ENCODE data around the gene STX1B. TPM values are rescaled to one million over a fixed set of nuclear protein-coding genes. Genes with fewer than 3 reads are reported as not detected.
A peak's percentile ranks its signal among the peaks of the same experiment; 100 is the strongest.

Gene STX1B
- total RNA-seq, 4 donors from 2014 or later: 0.34 to 0.40 TPM; not detected in 2

DNA sequence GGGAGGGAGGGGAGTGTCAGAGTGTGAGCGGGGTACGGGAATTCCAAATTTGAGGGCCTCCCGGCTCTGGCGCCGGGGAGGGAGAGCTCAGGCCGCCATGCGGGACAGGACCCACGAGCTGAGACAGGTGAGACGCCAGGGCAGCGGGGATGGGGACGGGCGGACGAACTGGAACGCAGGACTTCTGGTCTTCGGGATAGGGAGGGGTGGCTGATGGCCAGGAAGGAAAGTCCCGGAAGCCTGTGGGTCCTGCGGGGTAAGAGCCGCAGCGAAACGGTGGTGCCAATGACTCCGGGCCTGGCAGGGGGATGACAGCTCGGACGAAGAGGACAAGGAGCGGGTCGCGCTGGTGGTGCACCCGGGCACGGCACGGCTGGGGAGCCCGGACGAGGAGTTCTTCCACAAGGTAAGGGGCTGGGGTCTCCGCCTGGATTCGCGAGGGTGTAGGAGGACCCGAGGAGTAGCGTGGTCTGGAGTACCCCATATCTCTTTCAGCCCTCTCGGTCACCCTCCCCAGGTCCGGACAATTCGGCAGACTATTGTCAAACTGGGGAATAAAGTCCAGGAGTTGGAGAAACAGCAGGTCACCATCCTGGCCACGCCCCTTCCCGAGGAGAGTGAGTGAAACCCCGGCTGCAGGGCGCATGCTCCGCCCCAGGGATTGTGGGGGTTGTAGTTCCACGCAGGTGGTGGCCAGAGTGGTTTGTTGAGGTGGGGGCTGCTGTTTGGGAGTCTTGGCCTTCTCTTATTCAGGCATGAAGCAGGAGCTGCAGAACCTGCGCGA is 23.5 kb upstream of the STX1B start:
- H3K4me3 ChIP-seq (replicated peaks in 1 of 3): peak overlapping the region; percentile 50 to 100 (median 64)
- H3K27me3 ChIP-seq: no peaks in the 10 kb centered on the region
- H3K36me3 ChIP-seq: peaks cover 12 to 13% of the 10 kb centered on the region in 2 donors
- H3K9me3 ChIP-seq: no peaks in the 10 kb centered on the region
- peaks cover 11 to 12% of the 10 kb centered on the region in 2 donors for H3K4me1 ChIP-seq
- intact Hi-C loops (cut with DNase I): no loop called here
- 1% methylated on average over 19 to 47 of the region's 47 CpGs for WGBS, 2 donors
- H3K27ac ChIP-seq: peak overlapping the region; percentile 20 to 95 (median 91)
- TF ChIP-seq, protein P1, sequence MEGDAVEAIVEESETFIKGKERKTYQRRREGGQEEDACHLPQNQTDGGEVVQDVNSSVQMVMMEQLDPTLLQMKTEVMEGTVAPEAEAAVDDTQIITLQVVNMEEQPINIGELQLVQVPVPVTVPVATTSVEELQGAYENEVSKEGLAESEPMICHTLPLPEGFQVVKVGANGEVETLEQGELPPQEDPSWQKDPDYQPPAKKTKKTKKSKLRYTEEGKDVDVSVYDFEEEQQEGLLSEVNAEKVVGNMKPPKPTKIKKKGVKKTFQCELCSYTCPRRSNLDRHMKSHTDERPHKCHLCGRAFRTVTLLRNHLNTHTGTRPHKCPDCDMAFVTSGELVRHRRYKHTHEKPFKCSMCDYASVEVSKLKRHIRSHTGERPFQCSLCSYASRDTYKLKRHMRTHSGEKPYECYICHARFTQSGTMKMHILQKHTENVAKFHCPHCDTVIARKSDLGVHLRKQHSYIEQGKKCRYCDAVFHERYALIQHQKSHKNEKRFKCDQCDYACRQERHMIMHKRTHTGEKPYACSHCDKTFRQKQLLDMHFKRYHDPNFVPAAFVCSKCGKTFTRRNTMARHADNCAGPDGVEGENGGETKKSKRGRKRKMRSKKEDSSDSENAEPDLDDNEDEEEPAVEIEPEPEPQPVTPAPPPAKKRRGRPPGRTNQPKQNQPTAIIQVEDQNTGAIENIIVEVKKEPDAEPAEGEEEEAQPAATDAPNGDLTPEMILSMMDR (IDR thresholded peaks at IDR 0.05): peak in 1 of 6 experiments; percentile 10
- TF ChIP-seq POLR2A (IDR thresholded peaks at IDR 0.05): peak; percentile 35 to 60
- DNase-seq: peak; percentile 92 to 93

DNA sequence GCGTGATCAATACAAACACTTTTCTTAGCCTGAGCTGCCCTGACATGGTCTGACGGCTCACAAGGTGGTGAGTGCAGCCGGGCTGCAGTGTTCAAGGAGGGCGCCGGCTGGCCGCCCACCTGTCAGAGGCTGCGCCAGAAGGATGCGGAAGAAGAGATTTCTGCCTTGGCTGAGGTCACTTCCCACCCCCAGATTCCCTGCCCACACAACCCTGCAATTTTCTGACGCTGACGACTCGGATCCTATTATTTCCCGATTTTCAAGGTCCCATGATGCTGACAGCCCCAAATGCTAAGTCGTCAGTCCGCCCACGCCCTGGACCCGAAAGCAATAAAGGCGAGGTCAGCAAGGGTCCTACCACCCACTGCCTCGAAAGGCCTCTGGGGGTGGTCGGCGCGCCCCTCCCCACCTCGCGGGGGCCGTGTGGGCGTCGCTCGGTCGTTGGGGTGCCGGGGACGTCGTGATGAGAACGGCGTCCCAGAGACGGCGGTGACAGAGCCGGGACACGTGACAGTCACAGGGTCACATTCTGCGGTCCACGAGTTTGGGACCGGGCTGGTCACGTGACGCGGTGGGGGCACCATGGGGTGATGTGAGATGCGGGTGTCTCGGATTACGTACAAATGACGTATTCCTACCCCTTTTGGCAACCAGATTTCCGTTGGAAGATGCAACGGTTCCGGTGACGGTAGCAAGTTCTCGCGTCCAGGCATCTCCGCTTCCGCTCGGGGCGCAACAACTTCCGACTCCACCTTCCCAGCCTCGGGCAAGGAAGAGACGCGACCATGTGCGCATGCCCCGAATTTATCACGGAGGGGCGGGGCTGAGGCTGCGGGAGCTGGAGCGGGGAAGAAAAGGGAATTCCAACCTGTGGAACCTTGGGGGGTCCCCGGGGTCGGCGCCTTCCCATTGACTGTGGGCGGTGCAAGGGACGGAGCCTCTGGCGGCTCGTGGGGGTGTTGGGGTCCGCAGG is 22.6 kb upstream of the STX1B start, which contains the start of gene STX4:
TSS of gene STX4 (plus strand) at position 823 of the 973 bp plus-strand sequence. CDS start 248 bp downstream, outside the sequence.
- intact Hi-C loops (cut with DNase I): no loop called here
- H3K27ac ChIP-seq: peak within 1 kb of the TSS; percentile 91 to 95 (median 95)
- H3K4me3 ChIP-seq (replicated peaks in 1 of 3): peak within 1 kb of the TSS; percentile 50 to 100 (median 89)
- no peaks in the 10 kb centered on the region for H3K27me3 ChIP-seq
- peak; percentile 97 to 98 for DNase-seq
- H3K36me3 ChIP-seq: peaks cover 4% of the 10 kb centered on the region in 2 donors
- H3K9me3 ChIP-seq: no peaks in the 10 kb centered on the region
- peaks cover 11 to 12% of the 10 kb centered on the region in 2 donors for H3K4me1 ChIP-seq
- WGBS, 2 donors: 1 to 2% methylated on average over 26 to 28 of the region's 75 CpGs
- TF ChIP-seq, protein P1 (IDR thresholded peaks at IDR 0.05): peak in 3 of 6 experiments; percentile 5 to 28 (median 20)
- TF ChIP-seq POLR2A (IDR thresholded peaks at IDR 0.05): peak in 1 of 2 donors; percentile 68

GRCh38 chr16:31031276-31031675 is 20.8 kb upstream of the STX1B start:
- no peaks in the 10 kb centered on the region for H3K9me3 ChIP-seq
- intact Hi-C loops (cut with DNase I): no loop called here
- H3K4me1 ChIP-seq: peaks cover 11 to 12% of the 10 kb centered on the region in 2 donors
- no peak overlapping the region for H3K4me3 ChIP-seq (replicated peaks in 1 of 3)
- no peaks in the 10 kb centered on the region for H3K36me3 ChIP-seq
- 82 to 86% methylated on average over 4 of the region's 4 CpGs for WGBS, 2 donors
- DNase-seq: no peak
- TF ChIP-seq POLR2A (IDR thresholded peaks at IDR 0.05): no peak
- TF ChIP-seq, protein P1 (IDR thresholded peaks at IDR 0.05): no peak
- H3K27ac ChIP-seq: no peak overlapping the region
- H3K27me3 ChIP-seq: no peaks in the 10 kb centered on the region

- no peaks in the 10 kb centered on the region for H3K36me3 ChIP-seq
- peaks cover 5 to 9% of the 10 kb centered on the region in 2 donors for H3K4me1 ChIP-seq
- no peaks in the 10 kb centered on the region for H3K27me3 ChIP-seq
- no peak for TF ChIP-seq POLR2A (IDR thresholded peaks at IDR 0.05)
- TF ChIP-seq, protein P1 (IDR thresholded peaks at IDR 0.05): no peak
- no peaks in the 10 kb centered on the region for H3K9me3 ChIP-seq
- no peak for DNase-seq
- H3K4me3 ChIP-seq (replicated peaks in 1 of 3): no peak overlapping the region
- H3K27ac ChIP-seq: no peak overlapping the region
- 85 to 90% methylated on average over 5 of the region's 5 CpGs for WGBS, 2 donors
- intact Hi-C loops (cut with DNase I): no loop called here
These were observed 18.8 kb upstream of the STX1B start for GRCh38 chr16:31029272-31029671.
